AG09309 (cell line): ENCODE measurements around the gene CPT1A.

ENCODE experiments used
- DNase-seq: peaks from one replicate; pipeline ENCODE4 v3.0.0-alpha.2; 2010; ENCODE audit warnings: low read depth
- H3K4me3 ChIP-seq: 2 replicates; pipeline ENCODE4 v1.5.1; 2011; ENCODE audit warnings: mild to moderate bottlenecking, low read depth, low read length, moderate library complexity; ENCODE audit not compliant: control insufficient read depth
- CTCF ChIP-seq: IDR thresholded peaks from 2 replicates; pipeline ENCODE4 v1.5.1; 2011; ENCODE audit warnings: mild to moderate bottlenecking, low read depth, low read length, inconsistent platforms; ENCODE audit not compliant: insufficient read depth, control insufficient read depth; ENCODE audit errors: missing control alignments

CPT1A gene

GRCh38 chr11:68750195-68751003 lies 91.3 kb downstream of the CPT1A start:
- no peak overlapping the region for H3K4me3 ChIP-seq
- DNase-seq, result no peak
- TF ChIP-seq CTCF, result no peak

- no peak overlapping the region for H3K4me3 ChIP-seq
- no peak for DNase-seq
Observed at GRCh38 chr11:68749229-68750123, 92.2 kb downstream of the CPT1A start.

GRCh38 chr11:68748061-68748460 lies 93.7 kb downstream of the CPT1A start:
- TF ChIP-seq CTCF, result no peak
- H3K4me3 ChIP-seq, result no peak overlapping the region
- no peak for DNase-seq

More at GRCh38 chr11:68749229-68750123, 92.2 kb downstream of the CPT1A start:
- TF ChIP-seq CTCF, result no peak

GRCh38 chr11:68743539-68743938 lies 98.2 kb downstream of the CPT1A start:
- H3K4me3 ChIP-seq, result no peak overlapping the region
- no peak for TF ChIP-seq CTCF
- DNase-seq, result no peak

- no peak for DNase-seq
- no peak for TF ChIP-seq CTCF
- H3K4me3 ChIP-seq, result no peak overlapping the region
Observed at GRCh38 chr11:68741463-68741862, 100.3 kb downstream of the CPT1A start.

GRCh38 chr11:68735646-68736045 lies 106.1 kb downstream of the CPT1A start:
- no peak overlapping the region for H3K4me3 ChIP-seq
- no peak for DNase-seq
- TF ChIP-seq CTCF, result no peak
